Left renal pelvis (tissue), 4 donors: ENCODE results near the gene ITGA2B. TPM values are rescaled to one million over a fixed set of nuclear protein-coding genes. Genes with fewer than 3 reads are reported as not detected.

Experiments
- DNase-seq, 4 donors: peaks; one replicate each; pipeline ENCODE4 v3.0.0-alpha.2; 2013; ENCODE audit warnings: low read depth in 4 of 4, low spot score in 3 of 4
- polyA plus RNA-seq, 4 donors: library from polyadenylated mRNA; unstranded; fragments of 120-200 nt; gene quantifications; one replicate each; pipeline ENCODE4 v1.2.1, GENCODE V29; 2013; ENCODE audit not compliant: insufficient read length in 4 of 4

The ITGA2B gene
- 1 to 10 TPM; 4.3 to 10.0 (median 6.2) TPM for polyA plus RNA-seq

DNA sequence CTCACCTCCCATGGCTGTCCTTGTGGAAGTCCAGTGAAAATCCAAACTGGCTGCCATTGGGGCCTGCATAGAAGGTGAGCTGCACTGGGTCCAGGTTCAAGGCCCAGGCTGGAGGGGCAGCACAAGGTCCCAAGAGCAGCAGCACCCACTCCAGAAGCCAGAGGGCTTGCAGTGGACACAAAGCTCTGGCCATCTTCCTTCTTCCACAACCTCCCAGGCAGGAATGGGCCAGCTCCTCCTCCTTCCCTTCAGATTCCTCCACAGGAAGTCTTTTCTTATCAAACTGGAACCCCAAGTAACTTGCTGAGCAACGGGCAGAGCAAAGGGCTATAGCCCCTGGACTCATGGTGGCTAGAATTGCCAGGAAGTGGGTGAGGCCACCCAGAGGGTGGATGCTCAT, at the start of gene ITGA2B:
Gene ITGA2B (minus strand): TSS at position 369 of the 400 bp plus-strand sequence. CDS start 176 bp downstream, at position 193.
- no peak for DNase-seq

- no peak for DNase-seq
Observed at GRCh38 chr17:44439168-44439567, 49.7 kb upstream of the ITGA2B start.

- DNase-seq = no peak
Observed at GRCh38 chr17:44438636-44439035, 49.2 kb upstream of the ITGA2B start.

GRCh38 chr17:44436336-44436735, 46.9 kb upstream of the ITGA2B start:
- no peak for DNase-seq

- no peak for DNase-seq
Observed at GRCh38 chr17:44432254-44433157, 43.1 kb upstream of the ITGA2B start.

GRCh38 chr17:44424828-44425461, 35.5 kb upstream of the ITGA2B start:
- no peak for DNase-seq

- no peak for DNase-seq
Observed at GRCh38 chr17:44417553-44417952, 28.1 kb upstream of the ITGA2B start.

DNA sequence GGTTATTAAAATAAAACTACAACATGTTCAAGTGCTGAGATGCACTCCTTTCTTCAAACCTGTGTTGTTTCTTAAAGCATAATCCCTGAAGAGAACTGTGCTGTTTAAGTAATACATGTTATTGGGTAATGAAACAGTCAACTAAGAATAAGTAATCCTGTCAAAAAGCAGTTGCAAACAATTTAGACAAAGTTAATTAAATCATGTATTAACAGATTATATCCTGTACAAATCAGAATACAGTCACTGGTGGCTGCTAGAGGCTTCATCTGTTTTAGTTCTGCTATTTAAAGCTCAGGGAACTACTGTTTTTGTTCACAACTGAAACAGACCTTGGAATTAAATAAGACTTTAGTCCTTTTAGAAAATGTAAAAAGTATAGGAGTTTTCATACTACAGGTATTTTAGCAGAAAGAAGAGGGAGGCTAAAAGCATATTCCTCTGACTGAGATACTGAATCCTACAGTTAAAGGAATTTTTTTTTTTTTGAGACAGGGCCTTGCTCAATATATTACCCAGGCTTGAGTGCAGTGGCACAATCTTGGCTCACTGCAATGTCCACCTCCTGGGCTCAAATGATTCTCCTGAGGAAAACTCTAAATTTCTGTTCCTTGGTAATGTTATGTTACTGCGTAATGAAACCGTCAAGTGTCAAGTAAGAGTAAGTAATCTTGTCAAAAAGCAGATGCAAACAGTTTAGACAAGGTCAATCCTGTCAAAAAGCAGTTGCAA, 27.3 kb upstream of the ITGA2B start:
- DNase-seq = no peak

DNA sequence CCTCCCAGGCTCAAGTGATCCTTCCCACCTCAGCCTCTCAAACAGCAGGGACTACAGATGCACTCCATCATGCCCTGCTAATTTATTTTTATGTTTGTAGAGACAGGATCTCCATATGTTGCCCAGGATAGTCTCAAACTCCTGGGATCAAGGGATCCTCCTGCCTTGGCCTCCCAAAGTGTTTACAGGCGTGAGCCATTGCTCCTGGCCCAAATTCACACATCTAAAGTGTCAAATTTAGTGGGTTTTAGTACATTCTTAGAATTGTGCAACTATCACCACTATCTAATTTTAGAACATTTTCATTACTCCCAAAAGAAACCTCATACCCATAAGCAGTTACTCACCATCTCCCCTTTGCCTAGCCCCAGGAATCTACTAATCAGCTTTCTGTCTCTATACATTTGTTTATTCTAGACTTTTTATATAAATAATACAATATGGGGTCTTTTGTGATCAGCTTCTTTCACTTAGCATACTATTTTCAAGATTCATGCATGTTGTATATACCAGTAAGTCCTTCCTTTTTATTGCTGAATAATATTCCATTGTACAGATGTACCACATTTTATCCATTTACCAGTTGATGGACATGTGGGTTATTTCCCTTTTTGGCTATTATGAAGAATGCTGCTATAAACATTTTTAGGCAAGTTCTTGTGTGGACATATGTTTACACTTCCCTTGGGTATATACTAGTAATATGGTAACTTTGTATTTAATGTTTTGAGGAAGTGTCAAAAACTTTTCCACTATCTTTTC, 25.1 kb upstream of the ITGA2B start:
- DNase-seq = no peak

GRCh38 chr17:44409309-44410028, 20.0 kb upstream of the ITGA2B start:
- no peak for DNase-seq

DNA sequence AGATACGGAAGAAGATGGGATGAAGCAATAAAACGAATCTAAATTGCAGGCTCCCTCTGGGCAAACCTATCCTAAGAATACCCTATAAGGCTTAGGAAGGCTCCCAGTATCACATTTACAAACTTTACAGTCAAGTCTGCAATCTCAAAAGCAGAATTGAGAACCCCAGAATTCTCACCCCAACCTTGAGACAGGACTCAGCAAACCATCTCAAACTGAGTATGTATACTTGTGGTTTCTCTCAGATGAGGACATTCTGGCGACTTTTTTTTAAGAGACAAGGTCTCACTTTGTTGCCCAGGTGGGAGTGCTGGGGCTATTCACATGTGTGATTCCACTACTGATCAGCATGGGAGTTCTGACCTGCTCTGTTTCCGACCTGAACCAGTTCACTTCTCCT, 19.3 kb upstream of the ITGA2B start:
- DNase-seq = no peak

- DNase-seq = no peak
Observed at GRCh38 chr17:44402564-44403172, 13.2 kb upstream of the ITGA2B start.

DNA sequence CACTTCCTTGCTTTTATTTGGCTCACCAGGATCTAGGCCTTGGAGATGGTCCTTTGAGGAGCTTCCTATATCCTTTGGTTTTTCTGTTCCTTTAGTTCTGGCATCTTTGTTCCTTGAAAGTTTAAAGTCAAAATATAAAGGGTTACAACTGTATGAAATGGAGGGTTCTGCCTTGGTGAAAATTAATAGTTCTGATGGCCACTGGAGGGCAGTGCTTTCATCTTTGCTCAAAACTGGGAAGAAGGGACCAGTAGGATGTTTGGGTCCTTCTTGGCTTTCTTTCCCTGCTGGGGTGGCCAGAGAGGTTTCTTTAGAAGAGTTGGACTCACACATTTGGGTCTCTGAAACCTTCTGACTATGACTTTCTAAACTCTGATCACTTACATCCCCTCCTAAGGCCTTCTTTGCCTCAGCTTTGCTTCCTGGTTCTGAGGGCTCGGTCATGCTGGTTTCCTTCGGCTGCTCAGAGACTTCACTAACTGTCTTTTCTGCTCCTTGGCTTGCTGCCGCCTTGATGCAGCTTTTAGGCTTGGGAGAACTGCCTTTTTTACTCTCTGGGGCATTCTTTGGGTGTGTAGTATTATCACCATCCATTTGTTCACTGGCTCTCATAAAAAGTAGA, 10.9 kb upstream of the ITGA2B start:
- DNase-seq = no peak

DNA sequence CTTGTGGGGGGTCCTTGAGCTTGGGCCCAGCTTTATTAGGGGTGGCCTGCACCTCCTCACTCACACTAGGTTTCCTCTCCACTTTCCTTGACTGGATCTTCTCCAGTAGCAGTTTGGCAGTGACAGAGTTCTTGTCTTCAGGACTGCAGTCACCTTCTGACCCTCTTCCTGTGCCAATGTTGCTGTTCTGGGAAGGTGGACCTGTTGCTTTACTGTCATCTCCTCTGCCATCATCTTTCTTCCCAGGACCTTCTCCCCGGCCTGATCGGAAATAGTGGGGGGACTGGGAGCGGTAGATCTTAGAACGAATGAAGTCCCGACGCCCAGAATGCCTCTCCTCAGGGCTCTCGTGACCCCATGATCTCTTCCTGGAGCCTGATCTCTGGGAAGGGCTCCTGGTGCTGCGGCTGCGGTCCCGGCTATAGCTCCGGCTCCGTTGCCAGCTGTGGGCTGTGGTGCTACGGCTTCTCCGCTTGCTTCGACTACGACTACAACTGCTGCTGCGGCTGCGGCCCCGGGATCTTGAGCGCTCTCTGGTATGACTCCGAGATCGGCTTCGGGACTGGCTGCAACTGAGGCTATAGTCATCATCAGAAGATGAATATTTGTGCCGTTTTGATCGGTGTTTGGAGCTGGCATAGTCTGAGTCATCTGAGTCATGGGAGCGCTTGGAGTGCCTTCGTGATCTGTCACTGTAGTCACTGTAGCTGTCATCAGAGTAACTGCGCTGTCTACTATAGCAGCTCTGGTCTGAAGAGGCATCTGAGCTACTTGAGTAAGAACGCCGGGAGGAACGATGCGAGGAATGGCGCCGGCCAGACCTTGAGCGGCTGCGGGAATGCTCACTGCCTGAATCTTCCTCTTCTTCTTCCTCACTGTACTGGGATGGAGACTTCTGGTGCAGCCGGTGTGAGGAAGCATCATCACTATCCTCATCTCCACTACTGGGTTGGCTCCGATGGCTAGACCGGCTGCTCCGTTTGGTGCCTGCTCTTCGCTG, 9.5 kb upstream of the ITGA2B start:
- no peak for DNase-seq

GRCh38 chr17:44397479-44398440, 8.3 kb upstream of the ITGA2B start:
- DNase-seq = no peak

DNA sequence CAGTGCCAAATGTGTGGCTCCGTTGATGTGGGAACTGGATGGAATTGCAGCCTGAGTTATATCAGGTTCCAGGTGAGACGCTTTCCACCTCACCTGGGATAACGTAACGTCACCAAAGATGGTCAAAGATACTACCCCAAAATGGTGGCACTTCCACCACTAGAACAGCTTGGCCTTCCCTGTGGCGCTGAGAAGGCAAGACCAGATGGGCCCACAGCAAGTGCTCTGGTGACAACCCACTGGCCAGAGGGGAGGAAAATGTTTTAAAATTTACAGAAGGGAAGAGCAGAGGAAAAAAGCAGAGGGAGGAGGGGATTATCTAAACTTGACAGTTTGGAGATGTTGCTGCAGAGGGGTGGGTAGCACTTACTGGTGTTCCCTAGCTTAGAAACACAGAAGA, 7.5 kb upstream of the ITGA2B start:
- DNase-seq = no peak

DNA sequence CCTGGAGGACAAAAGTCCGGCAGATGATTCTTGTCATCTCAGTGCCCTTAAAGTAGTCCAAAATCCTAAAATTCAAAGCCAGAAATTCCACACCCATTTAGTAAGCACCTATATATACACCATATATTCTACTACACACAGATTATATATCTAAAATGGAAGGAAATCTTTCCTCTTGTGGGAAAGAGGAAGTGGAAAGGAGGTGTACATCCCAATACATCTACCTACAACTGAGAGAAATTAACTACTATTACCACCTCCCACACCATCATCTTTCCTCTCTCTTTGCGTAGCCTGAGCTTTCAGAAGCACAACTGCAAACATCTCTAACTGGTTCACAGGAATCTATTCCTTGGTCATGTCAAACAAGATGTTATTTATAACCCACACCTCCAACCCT, 5.4 kb upstream of the ITGA2B start:
- DNase-seq = no peak
